ENCODE measurements around the gene MRPL23. TPM values are rescaled to one million over a fixed set of nuclear protein-coding genes. Genes with fewer than 3 reads are reported as not detected.

Gene MRPL23
- total RNA-seq, 6 experiments from 2014 or later, result 23.1 to 121 (median 36.4) TPM

- ATAC-seq (peak; percentile 29 to 54 (median 43)), DNase-seq (peak in 1 of 3 donors; percentile 52)
- Histone ChIP-seq H3K9me3 (no peaks in the 10 kb centered on the region), H3K4me1 (no peaks in the 10 kb centered on the region), H3K36me3 (no peaks in the 10 kb centered on the region), H3K4me3 (no peak overlapping the region), H3K27ac (no peak overlapping the region), H3K27me3 (no peaks in the 10 kb centered on the region)
- no peak for TF ChIP-seq POLR2A (IDR thresholded peaks at IDR 0.05)
- peak; percentile 26 to 46 (median 37) for TF ChIP-seq CTCF (IDR thresholded peaks at IDR 0.05)
- intact Hi-C loops (cut with DNase I), result no loop called here
- whole genome bisulfite sequencing (ENCODE audit: insufficient coverage, low coverage, low lambda C conversion rate, missing lambda C conversion rate), result 62% methylated on average over 6 of the region's 34 CpGs
Measured at GRCh38 chr11:1917523-1918435, 29.4 kb upstream of the MRPL23 start.

GRCh38 chr11:1918436-1919315 is 28.5 kb upstream of the MRPL23 start:
- no peaks in the 10 kb centered on the region for H3K4me1 ChIP-seq
- WGBS (ENCODE audit: insufficient coverage, low coverage, low lambda C conversion rate, missing lambda C conversion rate), result 59% methylated on average over 4 of the region's 29 CpGs
- no peaks in the 10 kb centered on the region for H3K9me3 ChIP-seq
- H3K4me3 ChIP-seq, result no peak overlapping the region
- DNase-seq (peak in 1 of 3 donors; percentile 50), ATAC-seq (no peak)
- no peaks in the 10 kb centered on the region for H3K36me3 ChIP-seq
- intact Hi-C loops (cut with DNase I), result no loop called here
- no peak overlapping the region for H3K27ac ChIP-seq
- TF ChIP-seq POLR2A (IDR thresholded peaks at IDR 0.05), result no peak
- no peak for TF ChIP-seq CTCF (IDR thresholded peaks at IDR 0.05)
- H3K27me3 ChIP-seq, result no peaks in the 10 kb centered on the region

GRCh38 chr11:1919391-1920127 is 27.6 kb upstream of the MRPL23 start, which contains the start of gene TNNT3:
TSS of gene TNNT3 (plus strand) at chr11:1919703. CDS start at chr11:1922875, 3,172 bp downstream.
- ATAC-seq (no peak), DNase-seq (peak in 1 of 3 donors; percentile 55)
- Histone ChIP-seq H3K36me3 (no peaks in the 10 kb centered on the region), H3K27me3 (no peaks in the 10 kb centered on the region), H3K4me3 (no peak within 1 kb of the TSS), H3K4me1 (no peaks in the 10 kb centered on the region), H3K9me3 (no peaks in the 10 kb centered on the region), H3K27ac (no peak within 1 kb of the TSS)
- intact Hi-C loops (cut with DNase I), result no loop called here
- TF ChIP-seq POLR2A (IDR thresholded peaks at IDR 0.05) (no peak), CTCF (IDR thresholded peaks at IDR 0.05) (no peak)
- WGBS (ENCODE audit: insufficient coverage, low coverage, low lambda C conversion rate, missing lambda C conversion rate), result 62% methylated on average over 13 of the region's 31 CpGs
